Dermis lymphatic vessel endothelial cell (primary cell): ENCODE measurements around the gene MDH1. TPM values are rescaled to one million over a fixed set of nuclear protein-coding genes. Genes with fewer than 3 reads are reported as not detected.

Source experiments
- total RNA-seq: library from RNA; depleted of rRNA; stranded (reverse); fragments of >200 nt; gene quantifications from 2 replicates; pipeline ENCODE4 v1.2.1, GENCODE V29; 2014

The MDH1 gene
- total RNA-seq = 95.4 and 102 TPM in 2 replicates

GRCh38 chr2:63588385-63589147, at the start of gene MDH1, which contains the start of gene WDPCP:
Gene MDH1, plus strand, starts transcription at chr2:63588963. Its CDS starts 81 bp downstream, at chr2:63589044.
Gene WDPCP, minus strand, starts transcription at chr2:63588477. Its CDS starts 206 bp downstream, at chr2:63588271.

Other genes starting within 250 kb of the MDH1 start
- 4.1 and 5.4 TPM in 2 replicates for gene WDPCP, start 486 bp upstream of the MDH1 start, total RNA-seq